Parathyroid adenoma (tissue), 2 donors: Measurements from ENCODE around the gene PDE5A.
"Not testable (repeated sequence)": the region's sequence is repeated elsewhere in the genome, so short reads cannot be mapped to it uniquely, and the experiment has no call there.

Source experiments
- H2AFZ ChIP-seq: fragments of 300-600 bp; sonication (generic); one replicate; pipeline ENCODE4 v1.7.0; 2017; ENCODE audit warnings: antibody characterized with exemption, mild to moderate bottlenecking
- H3K27ac ChIP-seq: fragments of 300-600 bp; sonication (generic); one replicate; pipeline ENCODE4 v1.7.0; 2017
- H3K27me3 ChIP-seq: fragments of 300-600 bp; sonication (generic); one replicate; pipeline ENCODE4 v1.7.0; 2017; ENCODE audit warnings: low read length; ENCODE audit not compliant: control insufficient read depth, insufficient read depth
- H3K36me3 ChIP-seq: fragments of 300-600 bp; sonication (generic); one replicate; pipeline ENCODE4 v1.7.0; 2017; ENCODE audit warnings: low read length; ENCODE audit not compliant: control insufficient read depth, insufficient read depth
- H3K4me1 ChIP-seq: fragments of 300-600 bp; sonication (generic); one replicate; pipeline ENCODE4 v1.7.0; 2017; ENCODE audit warnings: control low read depth
- H3K4me2 ChIP-seq: fragments of 300-600 bp; sonication (generic); one replicate; pipeline ENCODE4 v1.7.0; 2017; ENCODE audit warnings: low read length
- H3K4me3 ChIP-seq: fragments of 300-600 bp; sonication (generic); one replicate; pipeline ENCODE4 v1.7.0; 2017; ENCODE audit warnings: low read depth, low read length
- H3K79me2 ChIP-seq: fragments of 300-600 bp; sonication (generic); one replicate; pipeline ENCODE4 v1.7.0; 2017; ENCODE audit warnings: control low read depth
- H3K9ac ChIP-seq: fragments of 300-600 bp; sonication (generic); one replicate; pipeline ENCODE4 v1.7.0; 2017; ENCODE audit warnings: mild to moderate bottlenecking
- H3K9me3 ChIP-seq: fragments of 300-600 bp; sonication (generic); one replicate; pipeline ENCODE4 v1.7.0; 2017; ENCODE audit warnings: low read length; ENCODE audit not compliant: control insufficient read depth
- TF ChIP-seq, protein P1 (sequence below): fragments of 300-600 bp; sonication (generic); IDR thresholded peaks from one replicate; pipeline ENCODE4 v1.7.0; 2017; ENCODE audit warnings: antibody characterized with exemption, mild to moderate bottlenecking
- donor health status: primary hyperparathyroidism.

PDE5A gene

GRCh38 chr4:119471259-119471658, 157.3 kb downstream of the PDE5A start:
- H3K4me1 ChIP-seq = peaks cover 8% of the 10 kb centered on the region
- no peak overlapping the region for H3K4me3 ChIP-seq
- no peaks in the 10 kb centered on the region for H3K27me3 ChIP-seq
- H3K36me3 ChIP-seq = no peaks in the 10 kb centered on the region
- H2AFZ ChIP-seq = no peak overlapping the region
- H3K79me2 ChIP-seq = no peaks in the 10 kb centered on the region
- H3K27ac ChIP-seq = no peak overlapping the region
- TF ChIP-seq, protein P1, sequence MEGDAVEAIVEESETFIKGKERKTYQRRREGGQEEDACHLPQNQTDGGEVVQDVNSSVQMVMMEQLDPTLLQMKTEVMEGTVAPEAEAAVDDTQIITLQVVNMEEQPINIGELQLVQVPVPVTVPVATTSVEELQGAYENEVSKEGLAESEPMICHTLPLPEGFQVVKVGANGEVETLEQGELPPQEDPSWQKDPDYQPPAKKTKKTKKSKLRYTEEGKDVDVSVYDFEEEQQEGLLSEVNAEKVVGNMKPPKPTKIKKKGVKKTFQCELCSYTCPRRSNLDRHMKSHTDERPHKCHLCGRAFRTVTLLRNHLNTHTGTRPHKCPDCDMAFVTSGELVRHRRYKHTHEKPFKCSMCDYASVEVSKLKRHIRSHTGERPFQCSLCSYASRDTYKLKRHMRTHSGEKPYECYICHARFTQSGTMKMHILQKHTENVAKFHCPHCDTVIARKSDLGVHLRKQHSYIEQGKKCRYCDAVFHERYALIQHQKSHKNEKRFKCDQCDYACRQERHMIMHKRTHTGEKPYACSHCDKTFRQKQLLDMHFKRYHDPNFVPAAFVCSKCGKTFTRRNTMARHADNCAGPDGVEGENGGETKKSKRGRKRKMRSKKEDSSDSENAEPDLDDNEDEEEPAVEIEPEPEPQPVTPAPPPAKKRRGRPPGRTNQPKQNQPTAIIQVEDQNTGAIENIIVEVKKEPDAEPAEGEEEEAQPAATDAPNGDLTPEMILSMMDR = no peak
- H3K9ac ChIP-seq = no peak overlapping the region
- H3K9me3 ChIP-seq = no peaks in the 10 kb centered on the region
- no peak overlapping the region for H3K4me2 ChIP-seq

DNA sequence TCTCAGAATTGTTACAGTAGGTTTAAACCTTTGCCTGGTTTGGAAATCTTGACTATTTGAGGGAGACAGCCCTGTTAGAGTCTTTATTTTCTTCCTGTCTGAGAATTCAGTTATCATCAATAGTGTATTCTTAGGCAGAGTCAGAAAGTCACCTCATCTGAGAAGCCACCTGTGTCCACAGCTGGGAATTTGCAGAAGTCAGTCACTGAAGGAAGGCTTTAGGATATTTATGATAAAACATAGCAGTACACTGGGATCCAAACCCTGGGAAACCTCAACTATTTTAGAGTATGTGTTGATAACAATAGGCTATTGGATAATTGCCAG, 157.9 kb downstream of the PDE5A start:
- H3K4me1 ChIP-seq, H3K9ac ChIP-seq, H3K9me3 ChIP-seq, H3K27me3 ChIP-seq, H3K4me2 ChIP-seq, H3K36me3 ChIP-seq, H3K4me3 ChIP-seq, H3K79me2 ChIP-seq, H3K27ac ChIP-seq, H2AFZ ChIP-seq: not testable (repeated sequence)

DNA sequence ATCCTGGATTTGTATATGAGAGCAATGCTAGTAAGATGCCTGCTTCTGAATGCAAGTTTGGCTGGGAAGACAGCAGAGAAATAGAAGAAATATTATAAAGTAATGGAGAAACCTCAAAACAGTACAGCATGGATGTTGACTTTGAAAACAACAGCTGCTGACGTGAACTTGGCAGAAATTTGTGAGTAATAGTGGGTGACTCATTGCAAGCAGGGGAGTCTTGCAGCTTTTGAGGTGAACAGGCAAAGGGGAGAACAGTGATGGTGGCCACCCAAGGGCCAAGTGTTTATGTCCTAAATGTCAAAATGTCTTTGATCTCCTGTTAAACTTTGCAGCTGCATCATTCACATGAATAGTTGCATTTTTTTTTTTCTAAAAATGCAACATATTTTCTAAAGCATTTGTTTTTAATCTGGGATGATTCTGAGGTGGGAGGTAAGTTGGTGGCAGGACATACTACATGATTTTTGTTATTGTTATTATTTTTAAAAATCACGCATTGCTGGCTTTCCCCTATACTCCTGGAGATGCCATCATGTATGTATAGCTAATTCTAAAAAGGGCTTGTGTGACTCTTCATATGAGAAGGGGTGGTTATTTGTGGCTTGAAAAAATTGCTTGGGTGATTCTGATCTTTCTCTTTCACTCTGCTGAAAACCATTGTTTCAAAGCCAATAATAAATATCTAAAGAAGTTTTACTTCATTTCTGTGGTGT, 158.4 kb downstream of the PDE5A start:
- H3K9ac ChIP-seq, H3K4me2 ChIP-seq, H2AFZ ChIP-seq, H3K27me3 ChIP-seq, H3K79me2 ChIP-seq, H3K4me1 ChIP-seq, H3K9me3 ChIP-seq, H3K27ac ChIP-seq, H3K36me3 ChIP-seq, H3K4me3 ChIP-seq: not testable (repeated sequence)

- H3K27ac ChIP-seq, H3K4me3 ChIP-seq, H3K36me3 ChIP-seq, H3K27me3 ChIP-seq, H3K4me2 ChIP-seq, H3K79me2 ChIP-seq, H2AFZ ChIP-seq, H3K9me3 ChIP-seq, H3K9ac ChIP-seq, H3K4me1 ChIP-seq: not testable (repeated sequence)
Measured at GRCh38 chr4:119469039-119469438, 159.6 kb downstream of the PDE5A start.

GRCh38 chr4:119462733-119463132, 165.9 kb downstream of the PDE5A start:
- not testable (repeated sequence) for H3K9me3 ChIP-seq, H3K27ac ChIP-seq, H3K27me3 ChIP-seq, H3K4me1 ChIP-seq, H2AFZ ChIP-seq, H3K9ac ChIP-seq, H3K36me3 ChIP-seq, H3K79me2 ChIP-seq, H3K4me2 ChIP-seq, H3K4me3 ChIP-seq

GRCh38 chr4:119455734-119456133, 172.9 kb downstream of the PDE5A start:
- H3K36me3 ChIP-seq, H3K4me3 ChIP-seq, H3K4me1 ChIP-seq, H3K27me3 ChIP-seq, H3K79me2 ChIP-seq, H3K9ac ChIP-seq, H2AFZ ChIP-seq, H3K9me3 ChIP-seq, H3K4me2 ChIP-seq, H3K27ac ChIP-seq: not testable (repeated sequence)

DNA sequence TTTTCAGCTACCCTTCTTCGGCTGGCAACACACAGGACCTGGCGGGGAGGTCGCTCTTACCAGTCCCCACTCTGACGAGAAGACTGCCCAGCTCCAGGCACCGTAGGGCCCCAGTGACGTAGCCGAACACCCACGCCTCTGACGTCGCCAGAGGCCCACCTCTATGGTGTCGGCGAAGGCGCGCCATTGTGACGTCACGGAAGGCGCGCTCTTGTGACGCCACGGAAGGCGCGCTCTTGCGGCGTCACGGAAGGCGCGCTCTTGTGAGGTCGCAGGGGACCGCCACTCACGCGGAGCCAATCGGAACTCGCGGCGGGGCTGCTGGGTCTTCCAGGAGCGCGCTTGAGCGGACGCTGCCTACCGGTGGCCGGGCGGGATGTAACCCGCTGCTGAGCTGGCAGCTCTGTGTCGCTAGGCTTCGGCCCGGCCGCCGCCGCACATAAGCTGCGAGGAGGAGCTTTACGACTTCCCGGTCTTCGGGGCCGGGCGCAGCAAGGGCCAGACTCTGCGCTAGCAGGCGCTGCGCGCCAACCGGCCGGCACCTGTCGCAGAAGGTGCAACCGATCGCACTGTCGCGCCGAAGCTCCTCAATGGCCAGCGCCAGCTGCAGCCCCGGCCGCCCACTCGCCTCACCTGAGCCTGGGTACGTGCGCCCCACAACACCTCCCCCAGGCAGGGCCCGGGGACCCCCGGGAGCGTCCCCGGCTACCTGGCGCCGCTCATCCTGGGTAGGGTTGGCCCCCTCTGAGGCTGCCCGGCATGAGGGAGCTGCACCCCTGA, 173.9 kb downstream of the PDE5A start:
- Histone ChIP-seq H2AFZ (peak overlapping the region; percentile 91), H3K4me2 (peak overlapping the region; percentile 75), H3K4me3 (peak overlapping the region; percentile 78), H3K9ac (peak overlapping the region; percentile 67), H3K27ac (peak overlapping the region; percentile 95)
- not testable (repeated sequence) for H3K27me3 ChIP-seq, H3K4me1 ChIP-seq, H3K9me3 ChIP-seq, H3K36me3 ChIP-seq, H3K79me2 ChIP-seq

GRCh38 chr4:119454151-119454490, 174.5 kb downstream of the PDE5A start:
- Histone ChIP-seq H3K9ac (peak overlapping the region; percentile 67), H3K4me3 (peak overlapping the region; percentile 78), H3K27ac (peak overlapping the region; percentile 95)

GRCh38 chr4:119453286-119453685, 175.3 kb downstream of the PDE5A start:
- H3K4me1 ChIP-seq, H3K36me3 ChIP-seq, H3K4me2 ChIP-seq, H3K27ac ChIP-seq, H3K9ac ChIP-seq, H3K9me3 ChIP-seq, H2AFZ ChIP-seq, H3K79me2 ChIP-seq, H3K27me3 ChIP-seq, H3K4me3 ChIP-seq: not testable (repeated sequence)

More at GRCh38 chr4:119454151-119454490, 174.5 kb downstream of the PDE5A start:
- not testable (repeated sequence) for H3K36me3 ChIP-seq, H3K4me1 ChIP-seq, H3K9me3 ChIP-seq, H3K79me2 ChIP-seq, H3K27me3 ChIP-seq
- Histone ChIP-seq H2AFZ (peak overlapping the region; percentile 91), H3K4me2 (peak overlapping the region; percentile 75)

- not testable (repeated sequence) for H3K4me1 ChIP-seq, H3K36me3 ChIP-seq, H3K27ac ChIP-seq, H3K27me3 ChIP-seq, H3K4me2 ChIP-seq, H3K9ac ChIP-seq, H2AFZ ChIP-seq, H3K79me2 ChIP-seq, H3K4me3 ChIP-seq, H3K9me3 ChIP-seq
Measured at GRCh38 chr4:119449851-119450250, 178.8 kb downstream of the PDE5A start.
